GM12892 (cell line): ENCODE results near the gene IFITM1.

Experiments used
- POLR2A ChIP-seq: IDR thresholded peaks from 2 replicates; pipeline ENCODE4 v1.6.1; 2011; ENCODE audit warnings: low read depth, low read length, control low read depth
- POLR2AphosphoS5 ChIP-seq: IDR thresholded peaks from 2 replicates; pipeline ENCODE4 v1.6.1; 2011; ENCODE audit warnings: low read depth, low read length, control low read depth
- TAF1 ChIP-seq: IDR thresholded peaks from 2 replicates; pipeline ENCODE4 v1.6.1; 2011; ENCODE audit warnings: low read depth, mild to moderate bottlenecking, control low read depth, low read length, borderline replicate concordance

DNA sequence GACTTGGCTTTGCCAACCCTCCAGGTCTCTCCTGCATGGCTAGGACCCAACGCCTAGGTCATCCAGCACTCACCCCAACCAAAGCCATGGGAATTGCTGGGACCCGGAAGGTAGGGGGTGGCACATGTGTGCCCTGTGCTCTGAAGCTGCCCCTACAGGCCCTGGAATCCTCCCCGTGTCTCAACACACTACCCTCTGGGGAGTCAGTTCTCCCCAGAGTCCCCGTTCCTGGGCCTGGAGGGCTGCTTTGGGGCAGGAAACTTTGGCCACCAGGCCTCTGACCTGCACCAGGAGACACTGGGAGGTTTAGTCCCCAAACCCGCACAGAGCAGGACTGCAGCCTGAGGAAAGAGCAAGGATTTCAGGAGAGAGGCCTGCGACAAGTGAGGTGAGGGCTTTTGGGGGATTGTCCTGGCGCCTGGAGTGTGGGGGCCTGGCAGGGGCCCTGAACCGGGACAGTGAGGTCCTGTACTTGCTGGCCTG is 495 bp upstream of the IFITM1 start:
- TF ChIP-seq POLR2A, result no peak
- TF ChIP-seq POLR2AphosphoS5, result no peak
- TF ChIP-seq TAF1, result no peak
